GM12892 (cell line): Measurements from ENCODE around the gene VAMP7.

Source experiments
- POLR2A ChIP-seq: IDR thresholded peaks from 2 replicates; pipeline ENCODE4 v1.6.1; 2011; ENCODE audit warnings: low read depth, low read length, control low read depth
- POLR2AphosphoS5 ChIP-seq: IDR thresholded peaks from 2 replicates; pipeline ENCODE4 v1.6.1; 2011; ENCODE audit warnings: low read depth, low read length, control low read depth
- TAF1 ChIP-seq: IDR thresholded peaks from 2 replicates; pipeline ENCODE4 v1.6.1; 2011; ENCODE audit warnings: low read depth, mild to moderate bottlenecking, control low read depth, low read length, borderline replicate concordance

- no peak for TF ChIP-seq POLR2A
- TF ChIP-seq POLR2AphosphoS5, result no peak
- TF ChIP-seq TAF1, result no peak
These were observed 71.9 kb downstream of the VAMP7 start for GRCh38 chrX:155953055-155953454.
